GM19023 (cell line): ENCODE measurements around the gene TECR.
"Not testable (repeated sequence)": the region's sequence is repeated elsewhere in the genome, so short reads cannot be mapped to it uniquely, and the experiment has no call there.

Source experiments
- ATAC-seq: cut with Tn5 transposase; IDR thresholded peaks from one replicate; pipeline ENCODE4 v1.9.1; 2021; ENCODE audit warnings: mild to moderate bottlenecking, moderate library complexity; ENCODE audit not compliant: unreplicated experiment

TECR gene

GRCh38 chr19:14533450-14533849 is 4.1 kb downstream of the TECR start:
- ATAC-seq: no peak

GRCh38 chr19:14536926-14537692 is 7.7 kb downstream of the TECR start:
- no peak for ATAC-seq

GRCh38 chr19:14540741-14541525 is 11.5 kb downstream of the TECR start:
- no peak for ATAC-seq

- ATAC-seq: not testable (repeated sequence)
These were observed 12.6 kb downstream of the TECR start for GRCh38 chr19:14541979-14542378.

GRCh38 chr19:14542711-14543328 is 13.4 kb downstream of the TECR start:
- no peak for ATAC-seq

GRCh38 chr19:14544047-14544446 is 14.7 kb downstream of the TECR start:
- ATAC-seq: no peak

GRCh38 chr19:14544977-14545715 is 15.8 kb downstream of the TECR start:
- no peak for ATAC-seq

GRCh38 chr19:14545716-14546082 is 16.3 kb downstream of the TECR start:
- ATAC-seq: no peak

GRCh38 chr19:14550201-14550754 is 20.9 kb downstream of the TECR start:
- ATAC-seq: no peak

GRCh38 chr19:14551134-14552005 is 22.0 kb downstream of the TECR start:
- ATAC-seq: not testable (repeated sequence)

GRCh38 chr19:14552006-14552360 is 22.6 kb downstream of the TECR start:
- ATAC-seq: not testable (repeated sequence)

GRCh38 chr19:14553042-14553938 is 23.9 kb downstream of the TECR start:
- ATAC-seq: no peak

GRCh38 chr19:14553939-14554243 is 24.5 kb downstream of the TECR start:
- no peak for ATAC-seq

GRCh38 chr19:14554382-14554812 is 25.0 kb downstream of the TECR start:
- no peak for ATAC-seq

GRCh38 chr19:14555918-14556661 is 26.7 kb downstream of the TECR start:
- ATAC-seq: no peak

- ATAC-seq: no peak
These were observed 27.3 kb downstream of the TECR start for GRCh38 chr19:14556662-14557188.

GRCh38 chr19:14558370-14559066 is 29.1 kb downstream of the TECR start:
- no peak for ATAC-seq
